Progenitor cell of endocrine pancreas (in vitro differentiated cells): ENCODE data around the gene TMEM200B. TPM values are rescaled to one million over a fixed set of nuclear protein-coding genes. Genes with fewer than 3 reads are reported as not detected.
"Not testable (repeated sequence)": the region's sequence is repeated elsewhere in the genome, so short reads cannot be mapped to it uniquely, and the experiment has no call there.

ENCODE experiments used
- DNase-seq: peaks from one replicate; pipeline ENCODE4 v3.0.0; 2021; ENCODE audit warnings: low spot score; ENCODE audit not compliant: unreplicated experiment
- H3K27ac Mint-ChIP-seq: 2 replicates; pipeline ENCODE4 v1.8.0; 2021; ENCODE audit warnings: mild to moderate bottlenecking, moderate library complexity, mixed read lengths
- H3K27me3 Mint-ChIP-seq: 2 replicates; pipeline ENCODE4 v1.8.0; 2021; ENCODE audit warnings: mixed read lengths
- H3K36me3 Mint-ChIP-seq: 2 replicates; pipeline ENCODE4 v1.8.0; 2022; ENCODE audit warnings: mixed read lengths; ENCODE audit not compliant: insufficient read depth
- H3K4me1 Mint-ChIP-seq: 2 replicates; pipeline ENCODE4 v1.8.0; 2021; ENCODE audit warnings: low read depth, mixed read lengths
- H3K4me3 Mint-ChIP-seq: 2 replicates; pipeline ENCODE4 v1.8.0; 2021; ENCODE audit warnings: low read depth, mild to moderate bottlenecking, moderate library complexity, mixed read lengths
- H3K9me3 Mint-ChIP-seq: 2 replicates; pipeline ENCODE4 v1.8.0; 2021; ENCODE audit warnings: low read depth, mixed read lengths
- CTCF ChIP-seq: fragments of 200-600 bp; sonication (generic); IDR thresholded peaks from one replicate; pipeline ENCODE4 v1.5.0; 2021; ENCODE audit warnings: antibody characterized with exemption, mild to moderate bottlenecking; ENCODE audit not compliant: unreplicated experiment
- total RNA-seq: library from RNA; stranded (reverse); gene quantifications from 2 replicates; pipeline ENCODE4 v1.2.1, GENCODE V29; 2021

Gene TMEM200B
- total RNA-seq, 1 donor from 2014 or later, result 13.3 TPM

- Mint-ChIP-seq H3K9me3 (no peaks in the 10 kb centered on the region), H3K27ac (peak overlapping the region; percentile 67), H3K4me1 (peaks cover 37% of the 10 kb centered on the region), H3K36me3 (peaks cover 18% of the 10 kb centered on the region), H3K27me3 (no peaks in the 10 kb centered on the region), H3K4me3 (no peak overlapping the region)
- no peak for TF ChIP-seq CTCF
- no peak for DNase-seq
Observed at GRCh38 chr1:29159773-29160172, 36.1 kb upstream of the TMEM200B start.

- Mint-ChIP-seq H3K4me3 (peak overlapping the region; percentile 17), H3K27me3 (no peaks in the 10 kb centered on the region), H3K9me3 (no peaks in the 10 kb centered on the region), H3K4me1 (peaks cover 31% of the 10 kb centered on the region), H3K27ac (peak overlapping the region; percentile 95), H3K36me3 (peaks cover 23% of the 10 kb centered on the region)
- DNase-seq, result no peak
- no peak for TF ChIP-seq CTCF
Observed at GRCh38 chr1:29157269-29157601, 33.5 kb upstream of the TMEM200B start.

- Mint-ChIP-seq H3K4me3 (peak overlapping the region; percentile 17), H3K4me1 (peaks cover 31% of the 10 kb centered on the region), H3K27ac (peak overlapping the region; percentile 95), H3K27me3 (no peaks in the 10 kb centered on the region), H3K36me3 (peaks cover 28% of the 10 kb centered on the region), H3K9me3 (no peaks in the 10 kb centered on the region)
- no peak for TF ChIP-seq CTCF
- DNase-seq, result no peak
Observed at GRCh38 chr1:29156543-29157268, 33.0 kb upstream of the TMEM200B start.

GRCh38 chr1:29152046-29152805 is 28.5 kb upstream of the TMEM200B start:
- peaks cover 43% of the 10 kb centered on the region for H3K36me3 Mint-ChIP-seq
- H3K9me3 Mint-ChIP-seq, result no peaks in the 10 kb centered on the region
- H3K27me3 Mint-ChIP-seq, result no peaks in the 10 kb centered on the region
- H3K4me1 Mint-ChIP-seq, result peaks cover 16% of the 10 kb centered on the region
- TF ChIP-seq CTCF, result no peak
- no peak for DNase-seq
- no peak overlapping the region for H3K4me3 Mint-ChIP-seq
- H3K27ac Mint-ChIP-seq, result no peak overlapping the region

- not testable (repeated sequence) for DNase-seq, H3K27me3 Mint-ChIP-seq, H3K4me3 Mint-ChIP-seq, H3K4me1 Mint-ChIP-seq, H3K27ac Mint-ChIP-seq, H3K9me3 Mint-ChIP-seq
- H3K36me3 Mint-ChIP-seq, result peaks cover 59% of the 10 kb centered on the region
Observed at GRCh38 chr1:29150346-29150745, 26.6 kb upstream of the TMEM200B start.
